DOHH2 (cell line): ENCODE measurements around the gene CWC27.

ENCODE experiments used
- H3F3A ChIP-seq: fragments of 200-600 bp; sonication (generic), shearing (Covaris generic); 2 replicates; pipeline ENCODE4 v1.6.0; 2016; ENCODE audit warnings: antibody characterized with exemption, mild to moderate bottlenecking; ENCODE audit not compliant: control insufficient read depth, insufficient read depth
- H3K27ac ChIP-seq: fragments of 200-600 bp; sonication (generic); 2 replicates; pipeline ENCODE4 v1.5.1; 2014; ENCODE audit warnings: low read depth, mild to moderate bottlenecking, low read length, moderate library complexity
- H3K27me3 ChIP-seq: fragments of 200-600 bp; sonication (generic); 2 replicates; pipeline ENCODE4 v1.6.1; 2014; ENCODE audit warnings: mild to moderate bottlenecking, low read length, mixed read lengths; ENCODE audit not compliant: control insufficient read depth
- H3K36me3 ChIP-seq: fragments of 200-600 bp; sonication (generic); 2 replicates; pipeline ENCODE4 v1.6.1; 2014; ENCODE audit warnings: mild to moderate bottlenecking, low read length, moderate library complexity, mixed read lengths; ENCODE audit not compliant: control insufficient read depth
- H3K4me1 ChIP-seq: fragments of 200-600 bp; sonication (generic); 2 replicates; pipeline ENCODE4 v1.6.1; 2014; ENCODE audit warnings: mild to moderate bottlenecking, low read length, mixed read lengths; ENCODE audit not compliant: control insufficient read depth
- H3K4me2 ChIP-seq: fragments of 200-600 bp; sonication (generic); 2 replicates; pipeline ENCODE4 v1.6.0; 2014; ENCODE audit warnings: mild to moderate bottlenecking, low read length, moderate library complexity
- H3K4me3 ChIP-seq: fragments of 200-600 bp; sonication (generic); 2 replicates; pipeline ENCODE4 v1.5.1; 2014; ENCODE audit warnings: mild to moderate bottlenecking, low read length, mixed read lengths
- H3K79me2 ChIP-seq: fragments of 200-600 bp; sonication (generic); 2 replicates; pipeline ENCODE4 v1.6.1; 2014; ENCODE audit warnings: mild to moderate bottlenecking, low read length, mixed read lengths; ENCODE audit not compliant: control insufficient read depth
- H3K9me2 ChIP-seq: fragments of 200-600 bp; sonication (generic); replicated peaks from 2 replicates; pipeline ENCODE4 v1.6.1; 2014; ENCODE audit warnings: mild to moderate bottlenecking, low read length, mixed read lengths; ENCODE audit not compliant: control insufficient read depth
- H3K9me3 ChIP-seq: fragments of 200-600 bp; sonication (generic); 2 replicates; pipeline ENCODE4 v1.6.1; 2014; ENCODE audit warnings: antibody characterized with exemption, low read length, mixed read lengths; ENCODE audit not compliant: control insufficient read depth, insufficient read depth
- H4K20me1 ChIP-seq: fragments of 200-600 bp; sonication (generic); 2 replicates; pipeline ENCODE4 v1.6.0; 2014; ENCODE audit warnings: low read depth, mild to moderate bottlenecking, antibody characterized with exemption, low read length, moderate library complexity; ENCODE audit not compliant: control insufficient read depth, insufficient read depth
- EZH2phosphoT487 ChIP-seq: fragments of 200-600 bp; sonication (generic); IDR thresholded peaks from 2 replicates; pipeline ENCODE4 v1.6.1; 2017; ENCODE audit warnings: borderline replicate concordance, mild to moderate bottlenecking, antibody characterized with exemption, low read length, moderate library complexity, mixed read lengths
- TF ChIP-seq, protein P1 (sequence below): fragments of 200-600 bp; sonication (generic); IDR thresholded peaks from one replicate; pipeline ENCODE4 v1.5.1; 2014; ENCODE audit warnings: antibody characterized with exemption, mild to moderate bottlenecking, low read depth, low read length; ENCODE audit not compliant: poor library complexity, severe bottlenecking

The CWC27 gene

DNA sequence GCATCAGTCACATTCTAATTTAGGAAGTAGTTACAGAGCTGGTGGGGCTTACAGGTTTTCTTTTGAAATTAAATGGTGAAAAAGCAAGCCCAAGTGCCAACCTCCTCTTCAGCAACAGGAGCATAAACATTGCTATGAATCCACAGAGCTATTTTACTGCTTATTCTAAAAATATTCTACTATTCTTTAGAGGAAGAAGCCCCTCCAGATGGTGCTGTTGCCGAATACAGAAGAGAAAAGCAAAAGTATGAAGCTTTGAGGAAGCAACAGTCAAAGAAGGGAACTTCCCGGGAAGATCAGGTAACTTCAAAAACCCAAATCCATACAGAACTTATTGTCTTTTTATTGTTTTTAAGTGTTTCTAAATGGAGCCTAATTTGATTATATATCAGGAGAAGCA is 202.8 kb downstream of the CWC27 start:
- Histone ChIP-seq H3K27me3 (no peaks in the 10 kb centered on the region), H4K20me1 (no peaks in the 10 kb centered on the region), H3K36me3 (0 out of 2 replicates have a peak, but pooled peaks cover 5% of the 10 kb centered on the region), H3K9me2 (no peaks in the 10 kb centered on the region), H3K4me3 (no peak overlapping the region), H3K4me1 (no peaks in the 10 kb centered on the region), H3F3A (no peaks in the 10 kb centered on the region), H3K4me2 (no peak overlapping the region), H3K27ac (no peak overlapping the region), H3K79me2 (no peaks in the 10 kb centered on the region), H3K9me3 (no peaks in the 10 kb centered on the region)
- TF ChIP-seq, protein P1, sequence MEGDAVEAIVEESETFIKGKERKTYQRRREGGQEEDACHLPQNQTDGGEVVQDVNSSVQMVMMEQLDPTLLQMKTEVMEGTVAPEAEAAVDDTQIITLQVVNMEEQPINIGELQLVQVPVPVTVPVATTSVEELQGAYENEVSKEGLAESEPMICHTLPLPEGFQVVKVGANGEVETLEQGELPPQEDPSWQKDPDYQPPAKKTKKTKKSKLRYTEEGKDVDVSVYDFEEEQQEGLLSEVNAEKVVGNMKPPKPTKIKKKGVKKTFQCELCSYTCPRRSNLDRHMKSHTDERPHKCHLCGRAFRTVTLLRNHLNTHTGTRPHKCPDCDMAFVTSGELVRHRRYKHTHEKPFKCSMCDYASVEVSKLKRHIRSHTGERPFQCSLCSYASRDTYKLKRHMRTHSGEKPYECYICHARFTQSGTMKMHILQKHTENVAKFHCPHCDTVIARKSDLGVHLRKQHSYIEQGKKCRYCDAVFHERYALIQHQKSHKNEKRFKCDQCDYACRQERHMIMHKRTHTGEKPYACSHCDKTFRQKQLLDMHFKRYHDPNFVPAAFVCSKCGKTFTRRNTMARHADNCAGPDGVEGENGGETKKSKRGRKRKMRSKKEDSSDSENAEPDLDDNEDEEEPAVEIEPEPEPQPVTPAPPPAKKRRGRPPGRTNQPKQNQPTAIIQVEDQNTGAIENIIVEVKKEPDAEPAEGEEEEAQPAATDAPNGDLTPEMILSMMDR, result no peak
- TF ChIP-seq EZH2phosphoT487, result no peak

DNA sequence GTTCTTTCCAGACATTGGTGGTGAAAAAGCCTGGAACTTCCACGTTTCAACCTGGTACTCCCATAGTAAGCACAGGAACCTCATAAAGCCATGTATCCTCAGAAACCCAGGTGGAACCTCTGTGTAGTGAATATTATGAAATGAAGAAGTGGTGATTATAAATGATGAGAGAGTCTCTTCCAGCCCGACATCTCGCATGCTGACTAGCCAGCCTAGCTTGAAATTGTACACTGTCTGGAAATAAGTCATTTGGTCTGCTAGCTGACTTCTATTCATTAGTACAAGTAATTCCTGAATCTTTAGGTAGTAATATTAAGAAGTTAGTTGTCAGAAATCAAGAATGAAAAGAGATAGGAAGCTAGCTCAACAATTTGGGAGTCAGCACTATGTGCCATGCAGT is 203.3 kb downstream of the CWC27 start:
- no peaks in the 10 kb centered on the region for H3F3A ChIP-seq
- no peaks in the 10 kb centered on the region for H3K9me2 ChIP-seq
- TF ChIP-seq EZH2phosphoT487, result no peak
- TF ChIP-seq, protein P1, result no peak
- H3K9me3 ChIP-seq, result no peaks in the 10 kb centered on the region
- H3K36me3 ChIP-seq, result 0 out of 2 replicates have a peak, but pooled peaks cover 5% of the 10 kb centered on the region
- no peaks in the 10 kb centered on the region for H3K79me2 ChIP-seq
- H3K27ac ChIP-seq, result no peak overlapping the region
- H3K4me3 ChIP-seq, result no peak overlapping the region
- no peaks in the 10 kb centered on the region for H3K27me3 ChIP-seq
- no peak overlapping the region for H3K4me2 ChIP-seq
- H3K4me1 ChIP-seq, result no peaks in the 10 kb centered on the region
- H4K20me1 ChIP-seq, result no peaks in the 10 kb centered on the region

DNA sequence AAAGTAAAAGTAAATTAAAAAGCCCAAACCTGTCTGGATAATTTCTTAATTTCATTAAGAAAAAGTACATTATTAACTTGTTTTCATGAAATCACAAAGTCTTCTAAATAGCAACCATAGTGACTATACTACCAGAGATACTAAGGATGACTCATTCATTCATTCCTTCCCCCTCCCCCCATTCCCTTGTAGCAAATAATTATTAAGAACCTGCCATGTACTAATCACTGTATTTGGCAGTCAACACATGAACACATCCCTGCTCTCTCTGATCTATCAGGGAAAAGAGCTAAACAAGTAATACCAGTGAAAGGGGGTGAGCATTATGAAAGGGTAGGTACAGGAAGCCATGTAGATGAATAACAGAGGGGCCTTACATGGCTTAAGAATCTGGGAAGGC is 203.9 kb downstream of the CWC27 start:
- Histone ChIP-seq H3K79me2 (no peaks in the 10 kb centered on the region), H3F3A (no peaks in the 10 kb centered on the region), H4K20me1 (no peaks in the 10 kb centered on the region), H3K9me2 (no peaks in the 10 kb centered on the region), H3K4me2 (no peak overlapping the region), H3K4me1 (no peaks in the 10 kb centered on the region), H3K27ac (no peak overlapping the region), H3K36me3 (0 out of 2 replicates have a peak, but pooled peaks cover 5% of the 10 kb centered on the region), H3K9me3 (no peaks in the 10 kb centered on the region), H3K4me3 (no peak overlapping the region), H3K27me3 (no peaks in the 10 kb centered on the region)
- TF ChIP-seq EZH2phosphoT487, result no peak
- TF ChIP-seq, protein P1, result no peak

DNA sequence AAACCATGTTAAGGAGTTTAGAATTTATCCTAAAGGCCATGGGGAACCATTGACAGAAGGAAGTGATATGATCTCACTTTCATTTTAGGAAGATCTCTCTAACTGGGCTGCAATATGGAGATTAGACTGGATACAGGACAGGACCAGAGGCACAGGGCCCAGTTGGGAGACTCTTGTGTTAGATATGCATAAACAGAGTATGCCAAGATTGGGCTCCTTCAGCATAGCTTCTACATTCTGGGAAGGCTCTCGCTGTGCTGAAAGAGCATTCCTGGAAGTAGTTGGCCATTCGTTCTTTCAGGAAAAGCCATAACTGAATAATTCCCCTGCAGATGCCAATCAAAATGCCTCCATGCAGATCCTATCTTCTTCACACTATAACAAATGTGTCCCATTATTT is 204.5 kb downstream of the CWC27 start:
- no peaks in the 10 kb centered on the region for H3K9me3 ChIP-seq
- H3K27me3 ChIP-seq, result no peaks in the 10 kb centered on the region
- no peak overlapping the region for H3K4me3 ChIP-seq
- H3K4me1 ChIP-seq, result no peaks in the 10 kb centered on the region
- no peaks in the 10 kb centered on the region for H4K20me1 ChIP-seq
- H3K27ac ChIP-seq, result no peak overlapping the region
- TF ChIP-seq EZH2phosphoT487, result no peak
- TF ChIP-seq, protein P1, result no peak
- H3K36me3 ChIP-seq, result 0 out of 2 replicates have a peak, but pooled peaks cover 5% of the 10 kb centered on the region
- H3F3A ChIP-seq, result no peaks in the 10 kb centered on the region
- no peak overlapping the region for H3K4me2 ChIP-seq
- H3K9me2 ChIP-seq, result no peaks in the 10 kb centered on the region
- no peaks in the 10 kb centered on the region for H3K79me2 ChIP-seq
